H9 (cell line): ENCODE measurements around the gene DOLPP1. TPM values are rescaled to one million over a fixed set of nuclear protein-coding genes. Genes with fewer than 3 reads are reported as not detected.
A peak's percentile ranks its signal among the peaks of the same experiment; 100 is the strongest.

ENCODE experiments used
- DNase-seq: peaks from one replicate; pipeline ENCODE4 v3.0.0-alpha.2; 2017
- H2AFZ ChIP-seq: one replicate; pipeline ENCODE4 v1.6.1; 2013; ENCODE audit warnings: mild to moderate bottlenecking, low read length, control low read depth, moderate library complexity
- H2AK5ac ChIP-seq: 2 replicates; pipeline ENCODE4 v1.6.1; 2013; ENCODE audit warnings: low read length, control low read depth, mixed read lengths; ENCODE audit not compliant: insufficient read length
- H2BK120ac ChIP-seq: one replicate; pipeline ENCODE4 v1.6.1; 2013; ENCODE audit warnings: low read depth, mild to moderate bottlenecking, low read length, control low read depth, inconsistent platforms; ENCODE audit not compliant: poor library complexity, severe bottlenecking
- H2BK12ac ChIP-seq: 2 replicates; pipeline ENCODE4 v1.6.1; 2013; ENCODE audit warnings: low read length, control low read depth, mixed read lengths, low read depth; ENCODE audit not compliant: insufficient read length
- H2BK15ac ChIP-seq: 2 replicates; pipeline ENCODE4 v1.6.1; 2013; ENCODE audit warnings: low read depth, low read length, control low read depth
- H2BK20ac ChIP-seq: one replicate; pipeline ENCODE4 v1.6.1; 2013; ENCODE audit warnings: low read depth, mild to moderate bottlenecking, low read length, control low read depth, inconsistent platforms; ENCODE audit not compliant: poor library complexity, severe bottlenecking
- H2BK5ac ChIP-seq: 2 replicates; pipeline ENCODE4 v1.6.1; 2013; ENCODE audit warnings: low read length, control low read depth, mixed read lengths; ENCODE audit not compliant: insufficient read length
- H3K14ac ChIP-seq: 2 replicates; pipeline ENCODE4 v1.6.1; 2013; ENCODE audit warnings: low read length, control low read depth; ENCODE audit not compliant: insufficient read depth
- H3K18ac ChIP-seq: 2 replicates; pipeline ENCODE4 v1.6.1; 2013; ENCODE audit warnings: low read depth, mild to moderate bottlenecking, mixed read lengths, low read length, control low read depth; ENCODE audit not compliant: insufficient read length
- H3K23ac ChIP-seq: 2 replicates; pipeline ENCODE4 v1.6.1; 2013; ENCODE audit warnings: low read length, control low read depth, mixed read lengths, low read depth; ENCODE audit not compliant: insufficient read length
- H3K23me2 ChIP-seq: 2 replicates; pipeline ENCODE4 v1.6.1; 2013; ENCODE audit warnings: low read depth, mild to moderate bottlenecking, mixed read lengths, low read length, control low read depth; ENCODE audit not compliant: insufficient read length, poor library complexity, severe bottlenecking
- H3K27ac ChIP-seq: 2 replicates; pipeline ENCODE4 v1.5.1; 2013; ENCODE audit warnings: low read length, control low read depth, mixed read lengths, low read depth; ENCODE audit not compliant: insufficient read length
- H3K27me3 ChIP-seq: 2 replicates; pipeline ENCODE4 v1.6.1; 2013; ENCODE audit warnings: low read length, control low read depth, inconsistent platforms; ENCODE audit not compliant: insufficient read depth
- H3K4ac ChIP-seq: 2 replicates; pipeline ENCODE4 v1.6.1; 2013; ENCODE audit warnings: low read depth, mild to moderate bottlenecking, control low read depth, inconsistent platforms, low read length, moderate library complexity
- H3K4me1 ChIP-seq: 2 replicates; pipeline ENCODE4 v1.6.1; 2013; ENCODE audit warnings: low read length, control low read depth, inconsistent platforms; ENCODE audit not compliant: insufficient read depth
- H3K4me2 ChIP-seq: 2 replicates; pipeline ENCODE4 v1.6.1; 2013; ENCODE audit warnings: low read length, control low read depth, mixed read lengths; ENCODE audit not compliant: insufficient read length, insufficient read depth
- H3K56ac ChIP-seq: 2 replicates; pipeline ENCODE4 v1.6.1; 2013; ENCODE audit warnings: low read depth, mild to moderate bottlenecking, mixed read lengths, low read length, control low read depth; ENCODE audit not compliant: insufficient read length
- H3K79me1 ChIP-seq: 2 replicates; pipeline ENCODE4 v1.6.1; 2013; ENCODE audit warnings: low read depth, mild to moderate bottlenecking, moderate library complexity, low read length, control low read depth, inconsistent platforms; ENCODE audit not compliant: insufficient read depth, poor library complexity, severe bottlenecking
- H3K79me2 ChIP-seq: 2 replicates; pipeline ENCODE4 v1.6.1; 2013; ENCODE audit warnings: low read length, control low read depth, inconsistent platforms; ENCODE audit not compliant: insufficient read depth
- H3K9ac ChIP-seq: 2 replicates; pipeline ENCODE4 v1.6.1; 2013; ENCODE audit warnings: low read length, control low read depth, mixed read lengths; ENCODE audit not compliant: insufficient read length; ENCODE audit errors: extremely low read depth
- H3K9me3 ChIP-seq: one replicate; pipeline ENCODE4 v1.6.1; 2013; ENCODE audit warnings: low read depth, low read length, inconsistent platforms; ENCODE audit not compliant: control insufficient read depth
- H3T11ph ChIP-seq: one replicate; pipeline ENCODE4 v1.6.1; 2013; ENCODE audit warnings: mild to moderate bottlenecking, low read length, control low read depth, inconsistent platforms
- H4K20me1 ChIP-seq: one replicate; pipeline ENCODE4 v1.6.1; 2013; ENCODE audit not compliant: control insufficient read depth, insufficient read length, insufficient read depth
- H4K5ac ChIP-seq: 2 replicates; pipeline ENCODE4 v1.6.1; 2013; ENCODE audit warnings: low read depth, mild to moderate bottlenecking, mixed read lengths, low read length, control low read depth; ENCODE audit not compliant: insufficient read length
- H4K8ac ChIP-seq: replicated peaks from 2 replicates; pipeline ENCODE4 v1.6.1; 2013; ENCODE audit warnings: low read length, control low read depth, mixed read lengths, low read depth; ENCODE audit not compliant: insufficient read length
- H4K91ac ChIP-seq: 2 replicates; pipeline ENCODE4 v1.6.1; 2013; ENCODE audit warnings: low read depth, mild to moderate bottlenecking, moderate library complexity, mixed read lengths, low read length, control low read depth; ENCODE audit not compliant: insufficient read length
- H3K27ac Mint-ChIP-seq, 3 experiments: 2 replicates in 2 of 3; 3 replicates in 1 of 3; pipeline ENCODE4 v1.8.0; 2020 to 2021; ENCODE audit warnings: mixed read lengths in 3 of 3, mild to moderate bottlenecking in 1 of 3, moderate library complexity in 1 of 3
- H3K27me3 Mint-ChIP-seq: 2 replicates; pipeline ENCODE4 v1.8.0; 2021; ENCODE audit warnings: low read depth, mild to moderate bottlenecking, moderate library complexity, mixed read lengths
- H3K36me3 Mint-ChIP-seq, 3 experiments: 2 replicates in 2 of 3; 3 replicates in 1 of 3; pipeline ENCODE4 v1.8.0; 2020 to 2021; ENCODE audit warnings: low read depth in 3 of 3, mixed read lengths in 3 of 3; ENCODE audit not compliant: insufficient read depth in 1 of 3
- H3K4me1 Mint-ChIP-seq, 2 experiments: 2 replicates each; pipeline ENCODE4 v1.8.0; 2020; ENCODE audit warnings: mixed read lengths in 2 of 2
- H3K4me3 Mint-ChIP-seq, 2 experiments: 2 replicates in 1 of 2; 3 replicates in 1 of 2; pipeline ENCODE4 v1.8.0; 2020 to 2021; ENCODE audit warnings: mild to moderate bottlenecking in 2 of 2, mixed read lengths in 2 of 2, moderate library complexity in 1 of 2
- H3K9me3 Mint-ChIP-seq, 2 experiments: 2 replicates in 1 of 2; 3 replicates in 1 of 2; pipeline ENCODE4 v1.8.0; 2020; ENCODE audit warnings: mild to moderate bottlenecking in 2 of 2, mixed read lengths in 2 of 2, moderate library complexity in 1 of 2
- WGBS: extraction: QIAGEN DNeasy Blood & Tissue Kit; methylation state at CpG from one replicate; pipeline ENCODE4 v1.1.7; 2013; ENCODE audit warnings: missing lambda C conversion rate, low lambda C conversion rate, mixed read lengths; ENCODE audit not compliant: insufficient read length; ENCODE audit errors: extremely low coverage; 5-methylcytosine and 5-hydroxymethylcytosine counted together
- total RNA-seq: library from RNA; stranded (reverse); gene quantifications from 2 replicates; pipeline ENCODE4 v1.2.1, GENCODE V29; 2021
- TF ChIP-seq, protein P1 (sequence below): fragments of 200-600 bp; sonication (generic); conservative IDR thresholded peaks from 3 replicates; pipeline ENCODE4 v1.8.0; 2021; ENCODE audit warnings: antibody characterized with exemption, mild to moderate bottlenecking

Gene DOLPP1
- total RNA-seq, 1 experiment from 2014 or later, result 42.6 TPM

DNA sequence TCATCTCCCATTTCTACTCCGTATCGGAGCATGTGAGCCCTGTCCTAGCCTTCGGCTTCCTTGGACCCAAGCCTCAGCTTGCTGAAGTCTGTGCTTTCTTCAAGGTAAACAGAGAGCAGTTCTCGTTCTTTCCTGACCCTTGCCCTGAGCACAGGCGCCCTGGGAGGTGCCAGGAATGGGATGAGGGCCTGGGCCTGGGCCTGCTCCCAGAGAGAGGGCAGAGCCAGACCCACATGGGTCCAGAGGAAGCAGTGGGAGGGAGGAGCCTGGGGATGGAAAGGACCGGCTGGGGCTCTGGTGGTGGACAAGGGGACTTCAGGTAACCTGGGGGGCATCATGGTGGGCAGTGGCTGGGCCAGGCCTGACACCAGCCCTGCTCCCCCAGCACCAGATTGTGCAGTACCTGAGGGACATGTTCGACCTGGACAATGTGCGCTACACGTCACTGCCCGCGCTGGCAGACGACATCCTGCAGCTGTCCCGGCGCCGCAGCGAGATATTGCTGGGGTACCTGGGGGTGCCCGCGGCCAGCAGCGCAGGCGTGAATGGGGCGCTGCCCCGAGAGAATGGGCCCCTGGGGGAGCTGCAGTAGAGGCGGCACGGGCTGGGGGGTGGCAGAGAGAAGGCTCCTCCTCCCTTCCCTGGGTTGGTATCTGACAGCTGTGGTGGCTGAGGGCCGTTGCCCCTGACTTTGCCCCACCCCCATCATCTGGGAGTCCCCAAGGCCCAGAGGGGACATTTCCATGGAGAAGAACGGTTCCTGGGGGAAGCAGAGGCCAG lies 10.9 kb upstream of the DOLPP1 start:
- no peak overlapping the region for H2AK5ac ChIP-seq
- peak; percentile 30 for DNase-seq
- H4K5ac ChIP-seq, result no peak overlapping the region
- no peak overlapping the region for H3K4me2 ChIP-seq
- no peak overlapping the region for H3K4ac ChIP-seq
- peaks cover 15 to 30% (median 28%) of the 10 kb centered on the region in 3 experiments; a peak in 6 of 7 replicates for H3K36me3 Mint-ChIP-seq
- H3K79me1 ChIP-seq, result no peaks in the 10 kb centered on the region
- H4K91ac ChIP-seq, result no peak overlapping the region
- H3K27ac ChIP-seq, result no peak overlapping the region
- TF ChIP-seq, protein P1, sequence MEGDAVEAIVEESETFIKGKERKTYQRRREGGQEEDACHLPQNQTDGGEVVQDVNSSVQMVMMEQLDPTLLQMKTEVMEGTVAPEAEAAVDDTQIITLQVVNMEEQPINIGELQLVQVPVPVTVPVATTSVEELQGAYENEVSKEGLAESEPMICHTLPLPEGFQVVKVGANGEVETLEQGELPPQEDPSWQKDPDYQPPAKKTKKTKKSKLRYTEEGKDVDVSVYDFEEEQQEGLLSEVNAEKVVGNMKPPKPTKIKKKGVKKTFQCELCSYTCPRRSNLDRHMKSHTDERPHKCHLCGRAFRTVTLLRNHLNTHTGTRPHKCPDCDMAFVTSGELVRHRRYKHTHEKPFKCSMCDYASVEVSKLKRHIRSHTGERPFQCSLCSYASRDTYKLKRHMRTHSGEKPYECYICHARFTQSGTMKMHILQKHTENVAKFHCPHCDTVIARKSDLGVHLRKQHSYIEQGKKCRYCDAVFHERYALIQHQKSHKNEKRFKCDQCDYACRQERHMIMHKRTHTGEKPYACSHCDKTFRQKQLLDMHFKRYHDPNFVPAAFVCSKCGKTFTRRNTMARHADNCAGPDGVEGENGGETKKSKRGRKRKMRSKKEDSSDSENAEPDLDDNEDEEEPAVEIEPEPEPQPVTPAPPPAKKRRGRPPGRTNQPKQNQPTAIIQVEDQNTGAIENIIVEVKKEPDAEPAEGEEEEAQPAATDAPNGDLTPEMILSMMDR, result no peak
- H3K4me1 Mint-ChIP-seq, result peaks cover 14 to 23% of the 10 kb centered on the region in 2 experiments
- H3K9me3 Mint-ChIP-seq, result no peaks in the 10 kb centered on the region
- H4K8ac ChIP-seq, result no peak overlapping the region
- H2BK120ac ChIP-seq, result no peak overlapping the region
- H3K4me1 ChIP-seq, result peaks cover 5% of the 10 kb centered on the region; the same call in 1 of the 2 replicates
- no peaks in the 10 kb centered on the region for H3K27me3 Mint-ChIP-seq
- H2AFZ ChIP-seq, result no peak overlapping the region
- no peak overlapping the region for H3K14ac ChIP-seq
- no peaks in the 10 kb centered on the region for H3K9me3 ChIP-seq
- H3K9ac ChIP-seq, result no peak overlapping the region
- no peak overlapping the region for H3K23ac ChIP-seq
- H2BK5ac ChIP-seq, result no peak overlapping the region
- no peak overlapping the region; the same call in 1 of the 2 replicates for H2BK15ac ChIP-seq
- H3K27me3 ChIP-seq, result no peaks in the 10 kb centered on the region
- H3K79me2 ChIP-seq, result no peaks in the 10 kb centered on the region
- no peak overlapping the region for H3T11ph ChIP-seq
- H2BK20ac ChIP-seq, result no peak overlapping the region
- no peaks in the 10 kb centered on the region for H4K20me1 ChIP-seq
- no peak overlapping the region for H3K18ac ChIP-seq
- peak overlapping the region in 1 of 3 experiments; percentile 82; a peak in 2 of 7 replicates for H3K27ac Mint-ChIP-seq
- no peak overlapping the region for H3K56ac ChIP-seq
- H3K4me3 Mint-ChIP-seq, result no peak overlapping the region
- H2BK12ac ChIP-seq, result no peak overlapping the region
- H3K23me2 ChIP-seq, result no peaks in the 10 kb centered on the region
- no CpG with 5 or more reads among the region's 26 CpGs for WGBS
